Body of pancreas (tissue), 4 donors: ENCODE results near the gene MAN2A1. TPM values are rescaled to one million over a fixed set of nuclear protein-coding genes. Genes with fewer than 3 reads are reported as not detected.

ENCODE experiments used
- ATAC-seq: fragments of 150-250 bp; one replicate; pipeline ENCODE4 v1.9.1; 2016
- DNase-seq, 4 donors: peaks; one replicate each; pipeline ENCODE4 v3.0.0-alpha.2; 2019
- H3K27ac ChIP-seq, 4 donors: fragments of 200-600 bp; sonication (generic); 1 replicate in 3 of 4; 2 replicates in 1 of 4; pipeline versions ENCODE4 v1.5.1 to v1.6.1; 2016 to 2019; ENCODE audit warnings: mild to moderate bottlenecking in 1 of 4, mixed read lengths in 1 of 4, moderate library complexity in 1 of 4
- H3K27me3 ChIP-seq, 2 donors: fragments of 200-600 bp; sonication (generic); one replicate each; pipeline ENCODE4 v1.6.0; 2016; ENCODE audit warnings: mild to moderate bottlenecking in 1 of 2
- H3K36me3 ChIP-seq, 2 donors: fragments of 200-600 bp; sonication (generic); replicated peaks in 1 of 2; 2 replicates each; pipeline ENCODE4 v1.5.1; 2016; ENCODE audit warnings: low read depth in 2 of 2; ENCODE audit not compliant: insufficient read depth in 1 of 2
- H3K4me1 ChIP-seq: fragments of 200-600 bp; sonication (generic); one replicate; pipeline ENCODE4 v1.6.0; 2016
- H3K4me3 ChIP-seq, 2 donors: fragments of 200-600 bp; sonication (generic); 1 replicate in 1 of 2; 2 replicates in 1 of 2; pipeline ENCODE4 v1.5.1; 2016 to 2019
- H3K9me3 ChIP-seq, 3 donors: fragments of 200-600 bp; sonication (generic); 1 replicate in 2 of 3; 2 replicates in 1 of 3; pipeline ENCODE4 v1.5.1; 2016
- CTCF ChIP-seq, 7 experiments: fragments of 450-650 bp in 4 of 7; fragments of 200-600 bp in 3 of 7; sonication (generic) in 3 of 7; IDR thresholded peaks; one replicate each; pipeline ENCODE4 v1.5.1; 2016 to 2019; ENCODE audit warnings: antibody characterized with exemption in 7 of 7
- POLR2A ChIP-seq, 3 donors: fragments of 450-650 bp; IDR thresholded peaks; one replicate each; pipeline ENCODE4 v1.6.1; 2016; ENCODE audit warnings: antibody characterized with exemption in 3 of 3, mild to moderate bottlenecking in 2 of 3
- WGBS, 2 donors: methylation state at CpG; one replicate each; pipeline ENCODE4 v1.1.5; 2017; 5-methylcytosine and 5-hydroxymethylcytosine counted together
- intact Hi-C: fragments of 100-400 bp; cut with DNase I; formaldehyde crosslinking; loops from one replicate; pipeline ENCODE4 v1.15.1; 2023
- total RNA-seq, 2 donors: library from RNA; depleted of rRNA; stranded (reverse); fragments of >200 nt; gene quantifications; one replicate each; pipeline ENCODE4 v1.1.0, GENCODE V29; 2016

The MAN2A1 gene
- total RNA-seq, 2 donors from 2014 or later: 43.8 to 61.7 TPM

GRCh38 chr5:109693535-109694400 is 4.0 kb downstream of the MAN2A1 start:
- intact Hi-C loops: no loop called here
- DNase-seq: no peak
- Histone ChIP-seq H3K4me3 (no peak overlapping the region), H3K36me3 (no peaks in the 10 kb centered on the region), H3K4me1 (peaks cover 63% of the 10 kb centered on the region), H3K9me3 (no peaks in the 10 kb centered on the region), H3K27ac (no peak overlapping the region), H3K27me3 (no peaks in the 10 kb centered on the region)
- TF ChIP-seq POLR2A (IDR thresholded peaks at IDR 0.05): no peak
- TF ChIP-seq CTCF (IDR thresholded peaks at IDR 0.05): no peak
- WGBS, 2 donors: 81 to 87% methylated on average over 6 of the region's 6 CpGs
- ATAC-seq: no peak

- ATAC-seq (no peak), DNase-seq (peak in 1 of 4 donors; percentile 40)
- 41 to 42% methylated on average over 1 of the region's 1 CpG for WGBS, 2 donors
- no peak for TF ChIP-seq CTCF (IDR thresholded peaks at IDR 0.05)
- TF ChIP-seq POLR2A (IDR thresholded peaks at IDR 0.05): no peak
- Histone ChIP-seq H3K27me3 (no peaks in the 10 kb centered on the region), H3K9me3 (no peaks in the 10 kb centered on the region), H3K36me3 (no peaks in the 10 kb centered on the region), H3K27ac (no peak overlapping the region), H3K4me3 (no peak overlapping the region), H3K4me1 (peaks cover 63% of the 10 kb centered on the region)
- intact Hi-C loops: no loop called here
Measured at GRCh38 chr5:109694451-109694891, 4.7 kb downstream of the MAN2A1 start.

- Histone ChIP-seq H3K27me3 (no peaks in the 10 kb centered on the region), H3K36me3 (no peaks in the 10 kb centered on the region), H3K9me3 (no peaks in the 10 kb centered on the region), H3K4me1 (peaks cover 67% of the 10 kb centered on the region), H3K4me3 (no peak overlapping the region), H3K27ac (peak overlapping the region in 2 of 4 donors; percentile 3 to 14)
- intact Hi-C loops: no loop called here
- 76 to 83% methylated on average over 1 of the region's 1 CpG for WGBS, 2 donors
- no peak for TF ChIP-seq CTCF (IDR thresholded peaks at IDR 0.05)
- DNase-seq (no peak), ATAC-seq (no peak)
Measured at GRCh38 chr5:109695005-109695926, 5.5 kb downstream of the MAN2A1 start.

- peaks cover 76% of the 10 kb centered on the region for H3K4me1 ChIP-seq
- ATAC-seq (no peak), DNase-seq (no peak)
- no peaks in the 10 kb centered on the region for H3K9me3 ChIP-seq
- no peak for TF ChIP-seq POLR2A (IDR thresholded peaks at IDR 0.05)
- no peak for TF ChIP-seq CTCF (IDR thresholded peaks at IDR 0.05)
- no peak overlapping the region for H3K27ac ChIP-seq
- intact Hi-C loops: no loop called here
- no peak overlapping the region for H3K4me3 ChIP-seq
- H3K27me3 ChIP-seq: no peaks in the 10 kb centered on the region
- no peaks in the 10 kb centered on the region for H3K36me3 ChIP-seq
- 63 to 76% methylated on average over 1 of the region's 1 CpG for WGBS, 2 donors
Measured at GRCh38 chr5:109697339-109697738, 7.6 kb downstream of the MAN2A1 start.
